Esophagus mucosa (tissue), 1 donor: ENCODE data around the gene OPRL1. TPM values are rescaled to one million over a fixed set of nuclear protein-coding genes. Genes with fewer than 3 reads are reported as not detected.
"Not testable (repeated sequence)": the region's sequence is repeated elsewhere in the genome, so short reads cannot be mapped to it uniquely, and the experiment has no call there.

Source experiments
- ATAC-seq: fragments of 200-7000 bp; cut with Tn5 transposase; one replicate; pipeline ENCODE4 v1.9.1; 2020
- total RNA-seq: library from RNA; stranded (reverse); gene quantifications from one replicate; pipeline ENCODE4 v1.2.4, GENCODE V29; 2023
- donor health status: DM: yes; HTN: yes; CAD: no.

OPRL1 gene
- total RNA-seq, 1 donor from 2014 or later: 0.12 TPM

- ATAC-seq: no peak
Observed at GRCh38 chr20:64105846-64106434, 26.1 kb downstream of the OPRL1 start.

GRCh38 chr20:64106435-64106961 lies 26.6 kb downstream of the OPRL1 start:
- no peak for ATAC-seq

GRCh38 chr20:64106981-64107735 lies 27.3 kb downstream of the OPRL1 start, which contains the start of gene NPBWR2:
Gene NPBWR2 (minus strand): TSS chr20:64107565. CDS start chr20:64106831, 734 bp downstream.
- ATAC-seq: no peak

GRCh38 chr20:64107736-64108457 lies 28.0 kb downstream of the OPRL1 start:
- ATAC-seq: no peak

- ATAC-seq: no peak
Observed at GRCh38 chr20:64108731-64109681, 29.1 kb downstream of the OPRL1 start.

- ATAC-seq: no peak
Observed at GRCh38 chr20:64109831-64110391, 30.0 kb downstream of the OPRL1 start.

- no peak for ATAC-seq
Observed at GRCh38 chr20:64110411-64111068, 30.7 kb downstream of the OPRL1 start.

- ATAC-seq: no peak
Observed at GRCh38 chr20:64111841-64112641, 32.2 kb downstream of the OPRL1 start.

GRCh38 chr20:64112691-64113443 lies 33.0 kb downstream of the OPRL1 start:
- ATAC-seq: no peak

GRCh38 chr20:64113444-64113775 lies 33.5 kb downstream of the OPRL1 start:
- ATAC-seq: no peak

- no peak for ATAC-seq
Observed at GRCh38 chr20:64113796-64114355, 34.0 kb downstream of the OPRL1 start.

GRCh38 chr20:64114356-64114971 lies 34.6 kb downstream of the OPRL1 start:
- ATAC-seq: no peak

GRCh38 chr20:64115171-64115911 lies 35.5 kb downstream of the OPRL1 start:
- ATAC-seq: no peak

- no peak for ATAC-seq
Observed at GRCh38 chr20:64116016-64116415, 36.1 kb downstream of the OPRL1 start.

- no peak for ATAC-seq
Observed at GRCh38 chr20:64116541-64117431, 36.9 kb downstream of the OPRL1 start.

- ATAC-seq: not testable (repeated sequence)
Observed at GRCh38 chr20:64117432-64117777, 37.5 kb downstream of the OPRL1 start.

- ATAC-seq: no peak
Observed at GRCh38 chr20:64119301-64119680, 39.4 kb downstream of the OPRL1 start.
